B cell (primary cell): ENCODE results near the gene CPA2.

ENCODE experiments used
- EZH2 ChIP-seq: IDR thresholded peaks from 2 replicates; pipeline ENCODE4 v1.6.1; 2012; ENCODE audit warnings: borderline replicate concordance, low read depth, mild to moderate bottlenecking, moderate library complexity, low read length; ENCODE audit not compliant: insufficient read depth, poor library complexity, severe bottlenecking
- TF ChIP-seq, protein P1 (sequence below): fragments of 200-600 bp; IDR thresholded peaks from one replicate; pipeline ENCODE4 v1.8.0; 2022; ENCODE audit warnings: antibody characterized with exemption, mild to moderate bottlenecking

DNA sequence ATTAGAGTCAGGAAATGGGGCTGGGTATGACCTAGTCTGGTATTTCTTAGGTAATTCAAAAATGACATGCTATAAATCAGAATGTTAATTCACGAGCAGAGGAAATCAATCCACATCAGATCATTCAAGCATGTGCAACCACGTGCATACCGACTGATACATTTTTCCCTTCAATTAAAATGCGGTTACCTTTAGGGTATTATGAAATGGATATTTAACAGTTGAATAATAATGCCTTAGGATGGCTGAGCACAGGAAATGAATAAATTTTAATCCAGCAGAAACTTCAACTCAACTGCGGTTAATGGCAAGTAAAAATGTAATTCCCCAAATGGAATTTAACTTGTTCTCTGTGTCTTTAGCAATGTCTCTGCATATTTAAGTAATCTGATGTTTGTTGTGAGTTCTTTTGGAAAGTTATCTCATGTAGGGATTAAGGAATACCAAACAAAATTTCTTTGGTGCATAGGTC lies 9.2 kb downstream of the CPA2 start:
- TF ChIP-seq, protein P1, sequence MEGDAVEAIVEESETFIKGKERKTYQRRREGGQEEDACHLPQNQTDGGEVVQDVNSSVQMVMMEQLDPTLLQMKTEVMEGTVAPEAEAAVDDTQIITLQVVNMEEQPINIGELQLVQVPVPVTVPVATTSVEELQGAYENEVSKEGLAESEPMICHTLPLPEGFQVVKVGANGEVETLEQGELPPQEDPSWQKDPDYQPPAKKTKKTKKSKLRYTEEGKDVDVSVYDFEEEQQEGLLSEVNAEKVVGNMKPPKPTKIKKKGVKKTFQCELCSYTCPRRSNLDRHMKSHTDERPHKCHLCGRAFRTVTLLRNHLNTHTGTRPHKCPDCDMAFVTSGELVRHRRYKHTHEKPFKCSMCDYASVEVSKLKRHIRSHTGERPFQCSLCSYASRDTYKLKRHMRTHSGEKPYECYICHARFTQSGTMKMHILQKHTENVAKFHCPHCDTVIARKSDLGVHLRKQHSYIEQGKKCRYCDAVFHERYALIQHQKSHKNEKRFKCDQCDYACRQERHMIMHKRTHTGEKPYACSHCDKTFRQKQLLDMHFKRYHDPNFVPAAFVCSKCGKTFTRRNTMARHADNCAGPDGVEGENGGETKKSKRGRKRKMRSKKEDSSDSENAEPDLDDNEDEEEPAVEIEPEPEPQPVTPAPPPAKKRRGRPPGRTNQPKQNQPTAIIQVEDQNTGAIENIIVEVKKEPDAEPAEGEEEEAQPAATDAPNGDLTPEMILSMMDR, result no peak
- TF ChIP-seq EZH2, result no peak
